CD4-positive, alpha-beta T cell treated with Interleukin-10 for 1 hour (primary cell): ENCODE results near the gene OLFM3.

Experiments
- DNase-seq: peaks from one replicate; pipeline ENCODE4 v3.0.0-alpha.2; 2020

Gene OLFM3

DNA sequence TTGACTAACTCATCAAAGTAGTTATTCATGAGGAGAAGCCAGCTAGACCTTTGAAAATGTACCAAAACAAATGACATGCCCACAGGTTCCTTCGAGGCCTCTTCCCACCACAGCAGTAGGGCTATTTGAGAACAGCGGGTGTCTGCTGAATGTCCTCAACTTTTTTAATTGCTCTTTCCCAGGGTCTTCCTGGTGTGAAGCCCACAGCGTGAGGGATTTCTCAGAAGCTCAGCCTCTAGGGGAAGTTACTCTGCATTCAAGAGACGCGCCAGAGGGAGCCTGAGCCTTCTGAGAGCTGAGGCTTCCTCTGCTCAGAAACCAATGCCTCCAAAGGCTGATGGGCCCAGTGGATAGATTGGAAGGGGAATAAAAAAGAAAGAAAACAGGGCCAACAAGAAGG is 153.6 kb downstream of the OLFM3 start:
- no peak for DNase-seq

DNA sequence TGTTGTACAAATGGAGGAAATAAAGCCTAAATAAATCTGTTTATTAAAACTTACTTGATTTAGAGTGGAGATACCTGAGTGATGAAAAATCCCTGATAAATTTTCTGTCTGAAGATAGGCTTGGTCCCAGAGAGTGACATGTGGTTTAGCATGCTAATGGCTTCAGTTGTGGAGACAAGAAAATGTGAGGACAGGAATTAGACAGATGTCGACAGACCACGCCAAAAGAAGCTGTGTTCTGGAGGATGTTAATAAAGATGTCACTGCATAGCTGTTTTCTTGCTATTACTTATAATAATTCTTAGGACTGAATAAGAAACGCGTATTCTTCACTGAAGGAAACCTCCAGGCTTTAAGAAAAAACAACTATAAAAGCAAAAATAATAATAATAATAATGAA is 154.9 kb downstream of the OLFM3 start:
- DNase-seq, result no peak

DNA sequence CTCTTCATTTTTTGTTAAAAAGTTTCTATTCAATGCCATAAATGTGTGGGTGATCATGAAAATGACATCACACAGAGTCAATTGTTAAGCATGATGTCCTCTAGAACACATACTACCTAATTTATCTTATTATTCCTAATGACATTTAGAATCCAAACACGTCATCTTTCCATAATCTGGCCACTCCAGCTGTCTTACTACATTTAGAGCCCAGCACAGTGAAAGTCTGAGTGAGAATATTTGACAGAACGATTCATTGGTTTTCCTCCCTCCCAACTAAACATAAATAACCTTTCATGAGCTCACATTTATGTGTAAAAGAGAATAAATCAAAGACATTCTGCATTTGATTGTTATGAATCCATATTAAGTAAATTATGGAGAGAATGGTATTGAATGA is 160.7 kb downstream of the OLFM3 start:
- DNase-seq, result no peak

DNA sequence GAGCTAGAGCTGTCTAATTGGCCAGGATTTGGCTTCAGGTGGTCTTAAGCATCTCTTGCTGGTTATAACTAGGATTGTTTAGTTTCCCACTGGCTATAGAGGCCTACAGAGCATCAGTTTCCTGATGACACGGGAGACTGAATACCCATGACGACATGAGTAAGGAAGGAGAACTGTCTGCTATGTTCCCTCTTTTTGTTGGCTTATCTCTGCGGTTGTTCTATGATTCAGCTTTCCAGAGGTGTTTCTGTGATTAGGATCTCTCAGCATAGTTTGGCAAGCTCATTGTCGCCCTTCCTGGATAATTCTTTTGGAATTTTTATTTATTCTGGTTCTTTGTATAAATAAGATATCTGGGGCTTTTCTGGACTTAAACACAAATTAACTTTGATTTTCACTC is 163.4 kb downstream of the OLFM3 start:
- no peak for DNase-seq

DNA sequence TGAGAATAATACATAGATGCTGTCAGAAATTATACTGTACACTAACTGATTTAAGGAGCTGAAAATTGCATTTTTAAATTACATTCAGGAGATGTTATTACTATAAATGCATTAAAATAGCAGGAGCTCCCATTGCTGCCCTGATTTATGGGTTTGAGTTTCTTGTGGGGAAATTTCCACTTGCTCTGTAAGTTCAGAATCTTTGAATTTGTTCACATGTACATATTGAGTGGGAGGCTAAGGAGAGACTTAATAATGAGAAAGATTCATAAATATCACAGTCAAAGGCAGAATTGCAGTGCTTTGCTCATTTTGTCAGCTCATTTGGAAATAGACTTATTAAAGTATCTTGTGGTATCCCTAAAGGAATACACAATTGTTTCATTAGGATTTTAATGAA is 170.3 kb downstream of the OLFM3 start:
- DNase-seq, result no peak

DNA sequence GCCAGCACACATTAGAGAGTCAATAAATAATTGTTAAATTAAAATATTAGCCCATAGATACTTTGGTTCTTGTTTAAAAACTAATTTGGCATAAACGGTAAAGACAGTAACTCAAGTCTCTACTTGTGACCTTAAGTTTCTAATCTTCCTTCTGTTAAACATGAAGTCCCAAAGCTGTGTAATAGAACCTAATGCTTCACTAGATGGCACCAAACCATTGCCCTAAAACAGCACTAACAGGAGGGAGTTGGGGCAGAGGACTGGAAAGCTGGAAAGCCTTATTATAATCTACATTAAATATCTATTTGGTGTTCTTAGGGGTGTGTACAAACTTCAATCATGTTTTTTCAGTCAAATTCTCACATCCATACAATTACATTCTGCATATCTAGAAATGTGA is 176.7 kb downstream of the OLFM3 start:
- DNase-seq, result no peak

DNA sequence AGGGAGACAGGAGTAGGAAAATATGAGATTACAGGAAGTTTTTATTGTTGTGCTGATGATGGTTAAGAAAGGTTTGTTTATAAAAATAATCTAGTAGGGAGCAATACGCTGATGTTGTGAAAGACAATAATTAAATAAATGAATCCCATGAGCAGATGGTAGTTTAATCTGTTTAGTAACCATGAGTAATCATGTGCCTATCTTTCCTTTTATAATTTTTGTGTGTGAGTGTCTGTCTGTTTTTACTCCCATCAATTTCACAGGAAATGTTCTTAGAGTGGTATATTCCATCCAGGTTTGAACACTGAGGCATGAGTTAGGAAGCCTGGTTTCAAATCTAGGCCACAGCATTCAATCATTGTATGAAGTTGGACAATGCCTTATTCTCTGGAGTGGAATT is 180.5 kb downstream of the OLFM3 start:
- DNase-seq, result no peak

DNA sequence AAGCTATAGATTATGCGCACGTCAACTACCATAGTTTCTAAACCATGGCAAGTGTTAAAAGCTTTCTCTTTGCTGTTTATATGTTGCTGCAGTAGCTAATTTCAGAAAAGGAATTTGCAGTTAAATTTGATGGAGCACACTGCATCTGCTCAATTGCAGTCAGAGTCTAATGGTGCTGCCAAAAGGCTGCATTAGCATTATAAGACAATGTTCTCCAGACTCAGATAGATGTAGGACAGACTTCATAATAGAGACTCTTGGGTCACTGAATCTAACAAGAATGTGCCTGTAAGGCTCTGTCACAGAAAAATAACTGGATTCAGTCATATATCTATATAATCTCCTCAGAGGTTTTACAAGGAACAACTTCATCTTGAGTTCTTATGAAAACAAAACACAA is 198.3 kb downstream of the OLFM3 start:
- no peak for DNase-seq

DNA sequence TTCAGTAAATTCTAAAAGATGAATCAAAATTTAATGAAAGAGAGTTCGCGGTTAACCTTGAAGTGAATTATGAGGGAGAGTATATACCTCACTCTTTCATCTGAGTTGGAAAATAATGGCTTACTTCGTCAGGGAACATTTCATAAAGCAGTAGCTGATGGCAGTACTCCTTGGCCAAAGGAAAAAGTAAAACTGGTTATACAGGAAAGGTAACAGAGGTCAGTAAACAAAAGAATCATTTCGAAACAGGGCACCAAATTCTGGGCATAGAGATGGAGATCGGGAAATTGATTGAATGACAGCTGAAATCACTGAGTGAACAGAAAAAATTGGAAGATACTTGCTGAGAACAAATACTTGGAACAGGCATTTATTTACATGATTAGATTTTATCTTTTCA is 199.0 kb downstream of the OLFM3 start:
- DNase-seq, result no peak

DNA sequence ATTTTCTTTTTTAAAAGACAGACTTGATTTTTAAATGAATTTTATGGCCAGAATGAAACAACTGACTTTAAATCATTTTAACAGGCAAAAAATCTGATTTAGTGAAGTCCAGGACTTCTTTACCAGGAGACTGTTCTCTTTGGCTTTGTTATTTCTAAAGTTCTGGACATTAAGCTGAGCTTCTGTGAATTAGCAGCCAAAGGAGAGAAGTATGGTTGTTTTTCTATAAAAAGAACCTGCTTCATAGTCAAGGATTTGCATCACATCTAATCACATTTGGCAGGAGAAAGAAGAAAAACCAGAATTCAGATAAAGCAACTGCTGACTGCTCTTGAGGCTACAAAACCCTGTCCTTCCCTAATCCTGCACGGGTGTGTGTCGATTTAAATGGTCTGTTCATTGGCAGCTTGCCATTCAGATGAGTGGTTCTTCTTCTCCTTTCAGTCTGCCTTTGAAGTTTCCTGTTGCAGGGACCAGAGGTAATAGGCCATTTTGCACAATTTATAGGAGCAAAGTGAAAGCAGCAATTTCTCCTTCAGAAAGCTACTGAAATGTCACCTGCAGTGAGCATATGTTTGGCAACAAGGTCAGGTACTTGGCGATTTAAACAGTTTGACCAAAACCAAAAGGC is 215.4 kb downstream of the OLFM3 start:
- DNase-seq, result no peak

DNA sequence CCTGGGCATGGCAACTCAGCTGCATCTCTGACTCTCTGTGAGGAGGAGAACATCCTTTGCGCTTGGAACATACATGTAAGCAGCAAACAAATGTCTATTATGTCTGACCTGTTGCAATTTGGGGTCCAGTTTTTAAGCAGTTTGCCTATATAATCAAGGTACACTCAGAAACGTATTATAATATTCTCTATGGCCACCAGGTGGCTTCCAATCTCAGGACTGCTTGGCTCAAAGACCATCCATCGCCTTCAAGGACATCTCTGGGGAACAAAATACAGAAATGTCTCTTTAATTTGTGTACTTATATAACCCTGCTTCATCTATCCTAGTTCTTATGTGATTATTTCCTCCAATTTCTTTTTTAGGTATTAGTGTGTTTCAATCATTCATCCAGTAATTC is 227.2 kb downstream of the OLFM3 start:
- no peak for DNase-seq

DNA sequence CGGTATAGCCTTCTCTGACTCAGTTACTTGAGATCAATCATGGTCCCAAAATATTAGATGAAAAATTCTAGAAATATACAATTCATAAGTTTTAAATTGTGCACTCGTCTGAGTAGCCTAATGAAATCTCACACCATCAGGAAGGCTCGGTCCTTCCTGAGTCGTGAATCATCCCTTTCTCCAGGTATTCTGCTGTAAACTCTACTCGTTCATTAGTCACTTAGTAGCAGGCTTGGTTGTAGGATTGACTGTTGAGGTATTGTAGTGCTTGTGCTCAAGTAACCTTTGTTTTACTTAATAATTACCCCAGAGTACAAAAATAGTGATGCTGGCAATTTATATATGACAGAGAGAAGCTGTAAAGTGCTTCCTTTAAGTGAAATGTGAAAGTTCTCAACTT is 238.7 kb downstream of the OLFM3 start:
- DNase-seq, result no peak

DNA sequence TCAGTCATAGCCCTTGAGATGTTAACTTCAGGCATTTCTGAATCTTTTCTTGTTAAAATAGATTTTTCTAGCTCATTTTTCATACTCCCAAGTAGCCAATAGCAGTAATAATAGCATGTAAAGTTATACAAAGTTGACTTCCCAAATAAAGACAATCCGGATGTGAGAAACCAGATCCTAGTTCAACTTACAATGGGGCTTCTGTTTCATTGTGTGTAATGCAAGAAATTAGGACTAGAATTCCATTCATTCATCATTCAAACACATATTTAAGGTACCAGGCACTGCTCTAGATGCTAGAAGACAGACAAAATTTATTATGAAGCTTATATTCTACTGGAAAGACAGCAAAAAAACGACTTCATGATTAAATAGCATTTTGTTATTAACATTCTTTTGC is 240.3 kb downstream of the OLFM3 start:
- DNase-seq, result no peak
